Measurements from ENCODE around the gene ARID3A.

DNA sequence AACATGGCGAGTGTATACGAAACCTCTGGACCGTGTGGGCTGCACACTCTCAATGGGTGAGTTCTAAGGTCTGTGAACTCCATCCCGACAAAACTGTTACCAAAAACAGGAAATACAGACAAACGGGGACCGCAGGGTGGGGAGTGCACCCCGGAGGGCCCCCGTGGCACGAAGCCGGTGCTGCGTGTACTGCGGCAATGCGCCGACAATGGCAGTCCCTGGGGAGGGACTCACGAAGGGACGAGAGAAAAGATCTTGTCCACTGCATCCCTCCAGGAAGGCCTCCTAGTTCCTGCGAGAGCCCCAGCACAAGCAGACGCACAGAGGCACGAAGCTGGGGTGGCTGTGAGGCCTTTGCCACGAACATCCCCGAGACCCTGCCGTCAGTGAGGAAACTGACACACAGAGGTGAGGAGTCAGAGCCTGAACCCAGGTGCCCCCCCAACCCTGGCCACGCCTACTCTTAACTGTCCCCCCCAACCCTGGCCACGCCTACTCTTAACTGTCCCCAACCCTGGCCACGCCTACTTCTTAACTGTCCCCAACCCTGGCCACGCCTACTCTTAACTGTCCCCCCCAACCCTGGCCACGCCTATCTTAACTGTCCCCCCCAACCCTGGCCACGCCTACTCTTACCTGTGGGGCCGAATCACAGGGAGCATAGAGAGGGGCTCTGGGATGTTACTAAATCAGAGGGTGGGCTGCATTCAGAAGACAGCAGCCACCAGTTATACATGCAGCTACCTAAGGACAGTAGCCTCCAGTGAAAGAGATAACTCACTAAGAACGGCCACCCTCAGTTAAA lies 37.1 kb upstream of the ARID3A start:
- no peak for TF ChIP-seq POLR2A (IDR thresholded peaks at IDR 0.05; ENCODE audit: low read depth, low read length)
- no peak for TF ChIP-seq TAF1 (IDR thresholded peaks at IDR 0.05; ENCODE audit: low read depth, low read length)
